HG02970 (cell line): ENCODE results near the gene RIN1.

ENCODE experiments used
- ATAC-seq: cut with Tn5 transposase; IDR thresholded peaks from one replicate; pipeline ENCODE4 v1.9.1; 2021; ENCODE audit warnings: mild to moderate bottlenecking, moderate library complexity, moderate number of reproducible peaks; ENCODE audit not compliant: unreplicated experiment, low FRiP score

The RIN1 gene

GRCh38 chr11:66335531-66336233 is 552 bp downstream of the RIN1 start:
- ATAC-seq = no peak

GRCh38 chr11:66334605-66335442 is 1.4 kb downstream of the RIN1 start:
- no peak for ATAC-seq

GRCh38 chr11:66333896-66334604 is 2.2 kb downstream of the RIN1 start:
- ATAC-seq = no peak

GRCh38 chr11:66333220-66333877 is 2.9 kb downstream of the RIN1 start:
- ATAC-seq = no peak

DNA sequence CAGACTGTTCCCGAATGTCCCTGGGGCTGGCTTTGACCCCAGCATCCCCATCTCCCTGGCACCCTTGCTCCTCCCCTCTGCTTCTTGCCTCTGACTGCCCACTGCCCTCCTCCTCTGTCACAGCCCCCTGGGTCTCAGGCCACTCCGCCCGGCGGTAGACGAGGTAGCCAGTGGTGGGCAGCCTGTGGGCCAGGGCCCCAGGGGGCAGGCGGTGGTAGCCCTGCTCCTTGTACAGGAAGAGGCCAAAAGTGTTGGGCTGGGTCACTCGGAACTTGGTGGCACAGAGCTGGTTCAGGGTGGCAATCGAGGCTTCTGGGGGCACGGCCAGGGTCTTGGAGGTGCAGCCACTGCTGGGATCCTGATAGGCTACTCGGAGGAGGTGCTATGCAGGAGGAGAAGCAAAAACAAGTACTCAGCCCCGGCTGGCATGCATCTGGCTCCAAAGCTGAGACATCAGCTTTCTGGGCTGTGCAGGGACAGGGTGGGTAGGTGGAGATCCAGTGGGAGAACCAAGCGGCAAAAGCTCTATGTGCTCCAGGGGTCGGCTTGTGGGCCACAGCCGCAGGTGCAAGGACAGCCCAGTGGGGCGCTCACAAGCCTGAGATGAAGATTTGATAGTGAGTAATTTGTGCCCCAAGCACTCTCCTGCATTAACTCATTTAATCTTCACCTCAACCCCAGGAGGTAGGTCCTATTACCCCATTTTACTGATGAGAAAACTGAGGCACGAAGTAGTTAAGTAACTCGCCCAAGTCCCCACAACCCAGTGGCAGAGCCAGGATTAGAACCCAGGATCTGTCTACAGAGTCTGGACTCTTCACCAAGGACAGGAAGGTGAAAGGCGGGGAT is 3.6 kb downstream of the RIN1 start:
- no peak for ATAC-seq

- ATAC-seq = no peak
Observed at GRCh38 chr11:66331542-66332370, 4.5 kb downstream of the RIN1 start.

DNA sequence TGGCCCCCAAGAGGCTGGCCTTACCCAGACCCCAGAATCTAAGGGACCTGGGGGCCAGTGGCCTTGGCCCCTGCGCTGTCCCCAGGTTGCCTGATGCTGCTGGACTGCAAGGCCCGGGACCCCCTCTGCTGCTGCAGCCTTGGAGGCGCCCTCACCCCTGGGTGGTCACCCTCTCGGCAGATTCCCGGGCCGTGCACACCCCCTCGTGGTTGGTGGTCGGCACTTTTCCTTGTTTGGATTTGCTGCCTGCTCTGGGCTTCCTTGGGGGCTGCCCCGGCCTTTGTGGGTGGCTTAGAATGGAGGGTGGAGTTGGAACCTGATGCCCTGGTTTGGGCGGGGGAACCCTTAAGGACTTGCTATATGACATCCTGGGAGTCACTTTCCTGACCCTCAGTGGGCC is 5.3 kb downstream of the RIN1 start:
- no peak for ATAC-seq

GRCh38 chr11:66329165-66329673 is 7.0 kb downstream of the RIN1 start:
- no peak for ATAC-seq

DNA sequence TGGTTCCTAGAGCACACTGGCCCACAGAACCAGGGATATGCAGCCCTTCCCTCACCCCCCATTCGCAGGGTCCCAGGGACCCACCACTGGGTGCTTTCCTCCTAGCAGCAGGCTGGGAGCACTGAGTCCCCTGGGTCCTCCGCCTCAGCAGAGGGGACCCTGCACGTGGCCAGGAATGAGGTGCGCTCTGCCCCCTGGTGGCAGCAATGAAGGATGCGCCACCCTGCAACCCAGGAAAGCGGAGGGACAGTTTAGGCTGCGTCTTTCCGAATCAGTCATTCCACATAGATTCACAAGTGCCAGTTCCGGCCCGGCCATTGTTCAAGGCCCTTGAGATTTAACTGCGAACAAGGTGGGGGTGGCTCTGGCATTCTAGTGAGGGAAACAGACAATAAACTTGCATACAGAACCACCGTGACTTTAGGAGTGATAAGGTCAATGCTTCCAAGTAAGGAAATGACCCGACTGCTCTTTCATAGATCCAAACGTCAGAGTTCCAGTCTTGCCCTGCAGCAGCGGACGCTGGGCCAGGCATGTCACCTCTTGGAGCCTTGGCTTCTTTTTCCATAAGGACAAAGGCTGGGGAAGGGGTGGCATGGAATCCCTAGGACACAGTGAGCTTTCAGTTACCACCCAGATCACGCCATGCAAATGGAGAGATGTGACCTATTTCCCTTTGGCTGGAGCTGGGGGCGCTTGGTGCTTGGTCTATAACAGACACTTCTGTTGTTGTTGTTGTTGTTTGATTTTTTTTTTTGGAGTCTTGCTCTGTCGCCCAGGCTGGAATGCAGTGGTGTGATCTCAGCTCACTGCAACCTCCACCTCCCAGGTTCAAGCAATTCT is 7.7 kb downstream of the RIN1 start:
- ATAC-seq = no peak

DNA sequence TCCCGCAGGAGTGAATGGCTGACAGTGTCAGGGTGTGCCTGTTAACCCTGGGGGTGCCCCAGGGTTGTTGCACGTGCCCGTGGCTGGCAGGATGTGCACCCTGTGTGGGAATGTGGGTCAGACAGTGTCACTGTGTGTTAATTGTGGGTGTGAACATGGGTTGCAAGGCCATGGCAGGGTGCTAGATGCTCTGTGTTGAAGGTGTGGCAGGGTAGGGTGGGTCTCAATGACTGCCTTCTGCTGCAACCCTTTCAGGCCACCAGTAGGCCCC is 8.3 kb downstream of the RIN1 start:
- no peak for ATAC-seq

DNA sequence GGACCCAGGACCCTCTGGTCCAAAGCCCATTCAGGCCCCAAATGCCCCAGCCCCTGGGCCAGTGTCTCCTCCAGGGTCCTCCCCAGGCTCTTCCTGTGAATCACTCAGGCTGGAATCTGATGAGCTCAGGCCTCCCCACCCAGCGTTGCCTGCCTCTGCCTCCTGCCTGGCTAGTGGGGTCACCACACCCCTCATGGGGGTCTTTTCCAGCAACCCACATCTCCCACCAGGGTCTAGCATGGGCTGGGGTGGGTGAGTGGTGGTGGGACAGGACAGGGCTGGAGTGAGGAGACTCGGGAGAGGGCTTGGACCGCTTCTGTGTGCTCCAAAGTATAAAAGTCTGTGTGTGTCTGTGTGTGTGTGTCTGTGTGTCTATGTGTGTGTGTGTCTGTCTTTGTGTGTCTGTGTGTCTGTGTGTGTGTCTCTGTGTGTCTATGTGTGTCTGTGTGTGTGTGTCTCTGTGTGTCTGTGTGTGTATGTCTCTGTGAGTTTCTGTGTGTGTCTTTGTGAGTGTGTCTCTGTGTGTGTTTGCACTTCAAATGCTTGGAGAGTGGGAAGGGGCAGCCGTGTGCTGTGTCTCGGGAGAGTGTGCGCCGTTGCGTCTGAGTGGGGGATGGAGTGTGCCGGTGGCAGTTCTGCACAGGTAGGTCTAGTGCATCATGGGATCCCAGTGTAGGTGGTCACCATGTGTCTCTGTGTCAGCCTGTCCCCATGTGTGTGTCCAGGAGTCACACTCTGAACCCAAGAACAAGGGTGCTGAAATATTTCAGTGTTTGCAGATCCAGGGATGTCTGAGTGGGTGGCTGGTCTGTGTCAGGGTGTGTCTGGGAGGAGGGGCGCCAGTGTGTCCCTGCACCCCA is 8.8 kb downstream of the RIN1 start:
- no peak for ATAC-seq

- ATAC-seq = no peak
Observed at GRCh38 chr11:66326261-66327111, 9.7 kb downstream of the RIN1 start.

DNA sequence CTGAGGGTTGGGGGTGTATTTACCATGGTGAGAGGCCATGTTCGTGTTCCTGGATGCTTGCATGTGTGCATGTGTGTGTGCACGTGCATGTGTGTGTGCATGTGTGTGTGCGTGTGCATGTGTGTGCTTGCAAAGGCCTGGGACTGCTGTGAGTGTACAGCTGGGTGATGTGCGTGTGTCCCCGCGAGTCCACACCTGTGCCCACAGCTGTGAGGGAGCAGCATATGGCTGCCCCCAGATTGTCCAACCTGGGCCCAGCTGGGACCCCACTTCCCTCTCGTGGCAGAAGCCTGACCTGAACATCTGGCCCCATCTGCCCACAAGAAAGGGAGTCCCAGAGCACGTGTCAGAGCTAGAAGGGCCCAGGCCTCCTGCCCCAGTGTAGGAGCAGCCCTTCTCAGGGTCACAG is 11.0 kb downstream of the RIN1 start:
- ATAC-seq = no peak

- ATAC-seq = no peak
Observed at GRCh38 chr11:66324664-66325063, 11.6 kb downstream of the RIN1 start.

- no peak for ATAC-seq
Observed at GRCh38 chr11:66323684-66324083, 12.6 kb downstream of the RIN1 start.

DNA sequence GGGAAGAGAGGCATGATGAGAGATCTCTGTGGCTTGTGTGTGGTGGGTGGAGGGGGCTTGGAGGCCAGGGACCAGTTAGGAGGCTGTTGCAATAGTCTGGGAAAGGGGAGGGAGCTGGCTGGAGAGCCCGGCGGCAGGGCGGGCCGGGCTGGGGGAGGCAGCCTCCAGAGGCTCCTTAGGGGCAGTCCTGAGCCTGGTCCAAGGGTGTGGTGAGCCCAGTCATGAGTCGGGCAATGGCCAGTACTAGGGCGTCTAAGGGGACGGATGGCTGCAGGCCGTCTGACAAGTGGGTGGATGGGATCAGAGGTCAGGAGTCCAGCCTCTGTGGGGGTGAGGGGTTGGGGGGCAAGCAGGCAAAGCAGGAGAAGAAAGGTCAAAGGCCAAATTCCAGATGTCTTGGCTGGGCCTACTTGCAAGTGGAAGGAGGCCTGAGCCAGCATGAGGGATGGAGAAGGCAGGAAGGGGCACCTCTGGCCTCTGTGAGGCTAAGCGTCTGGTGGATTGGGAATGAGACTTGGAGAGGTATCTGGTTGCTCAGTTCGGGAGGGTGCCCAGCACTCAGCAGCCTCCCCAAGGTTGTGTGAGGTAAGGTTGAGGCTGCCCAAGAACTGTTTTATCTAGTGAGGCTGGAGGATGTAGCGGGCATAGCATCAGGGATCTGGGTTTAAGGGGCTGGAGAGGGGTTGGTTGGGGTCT is 13.4 kb downstream of the RIN1 start:
- no peak for ATAC-seq
